Karpas-422 (cell line): Measurements from ENCODE around the gene INTS14. TPM values are rescaled to one million over a fixed set of nuclear protein-coding genes. Genes with fewer than 3 reads are reported as not detected.

Experiments
- DNase-seq: peaks from one replicate; pipeline ENCODE4 v3.0.0-alpha.2; 2015
- H2AFZ ChIP-seq: fragments of 200-600 bp; sonication (generic); 2 replicates; pipeline ENCODE4 v1.6.1; 2014; ENCODE audit warnings: antibody characterized with exemption, low read length, mixed read lengths
- H3K27ac ChIP-seq: fragments of 200-600 bp; sonication (generic); 2 replicates; pipeline ENCODE4 v1.5.1; 2014; ENCODE audit warnings: mild to moderate bottlenecking, low read length, moderate library complexity
- H3K27me3 ChIP-seq: fragments of 200-600 bp; sonication (generic); 2 replicates; pipeline ENCODE4 v1.6.1; 2014; ENCODE audit warnings: low read length, mixed read lengths
- H3K36me3 ChIP-seq: fragments of 200-600 bp; sonication (generic); 2 replicates; pipeline ENCODE4 v1.6.1; 2014; ENCODE audit warnings: low read length, mixed read lengths; ENCODE audit not compliant: insufficient read depth
- H3K4me1 ChIP-seq: fragments of 200-600 bp; sonication (generic); 2 replicates; pipeline ENCODE4 v1.6.1; 2014; ENCODE audit warnings: mild to moderate bottlenecking, low read length, mixed read lengths
- H3K4me2 ChIP-seq: fragments of 200-600 bp; sonication (generic); 2 replicates; pipeline ENCODE4 v1.6.1; 2014; ENCODE audit warnings: low read length, low read depth, mild to moderate bottlenecking; ENCODE audit not compliant: poor library complexity, severe bottlenecking
- H3K4me3 ChIP-seq: fragments of 200-600 bp; sonication (generic); 2 replicates; pipeline ENCODE4 v1.5.1; 2014; ENCODE audit warnings: mild to moderate bottlenecking, antibody characterized with exemption, low read length, mixed read lengths
- H3K79me2 ChIP-seq: fragments of 200-600 bp; sonication (generic); 2 replicates; pipeline ENCODE4 v1.6.1; 2014; ENCODE audit warnings: mild to moderate bottlenecking, low read length, mixed read lengths
- H3K9ac ChIP-seq: fragments of 200-600 bp; sonication (generic); 2 replicates; pipeline ENCODE4 v1.6.0; 2014; ENCODE audit warnings: low read length
- H3K9me2 ChIP-seq: fragments of 200-600 bp; sonication (generic), shearing (Covaris generic); replicated peaks from 2 replicates; pipeline ENCODE4 v1.6.0; 2014; ENCODE audit warnings: mild to moderate bottlenecking, low read length, moderate library complexity; ENCODE audit not compliant: insufficient read depth
- H3K9me3 ChIP-seq: fragments of 300-700, 200-600 bp; sonication (generic); 2 replicates; pipeline ENCODE4 v1.6.1; 2014; ENCODE audit warnings: low read length, mixed read lengths
- H4K20me1 ChIP-seq: fragments of 200-600 bp; sonication (generic); 2 replicates; pipeline ENCODE4 v1.6.1; 2014; ENCODE audit warnings: mild to moderate bottlenecking, antibody characterized with exemption, low read length, low read depth; ENCODE audit not compliant: insufficient read depth
- total RNA-seq: library from RNA; depleted of rRNA; stranded (reverse); fragments of >200 nt; shearing (Covaris generic); gene quantifications from 2 replicates; pipeline ENCODE4 v1.2.3, GENCODE V29; 2014; ENCODE audit warnings: low replicate concordance

The INTS14 gene
- total RNA-seq, 1 experiment from 2014 or later, result 62.9 TPM

GRCh38 chr15:65611888-65612615, 1.1 kb upstream of the INTS14 start:
- Histone ChIP-seq H3K9me3 (no peaks in the 10 kb centered on the region), H4K20me1 (no peaks in the 10 kb centered on the region), H3K9ac (peak overlapping the region; percentile 80), H3K9me2 (no peaks in the 10 kb centered on the region), H3K4me3 (peak overlapping the region; percentile 79), H3K36me3 (no peaks in the 10 kb centered on the region), H3K4me1 (peaks cover 39% of the 10 kb centered on the region), H3K4me2 (peak overlapping the region; percentile 86), H3K79me2 (peaks cover 56% of the 10 kb centered on the region), H3K27me3 (no peaks in the 10 kb centered on the region), H2AFZ (peak overlapping the region; percentile 40; the same call in 1 of the 2 replicates), H3K27ac (peak overlapping the region; percentile 65)
- peak; percentile 56 for DNase-seq

DNA sequence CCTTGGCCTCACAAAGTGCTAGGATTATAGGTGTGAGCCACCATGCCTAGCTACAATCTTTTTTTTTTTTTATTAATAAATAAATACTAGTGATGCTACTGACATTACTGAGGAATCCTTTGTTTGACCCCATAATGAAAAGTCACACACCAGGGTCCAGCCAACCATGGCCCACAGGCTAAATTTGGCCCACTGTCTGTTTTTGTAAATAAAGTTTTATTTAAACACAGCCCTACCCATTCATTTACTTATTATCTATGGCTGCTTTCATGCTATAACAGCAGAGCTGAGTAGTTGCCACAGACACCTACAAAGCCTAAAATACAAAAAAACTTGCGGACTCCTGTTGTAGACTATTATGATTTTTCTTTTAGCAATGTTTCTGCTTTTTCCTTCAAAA, 7.4 kb downstream of the INTS14 start:
- DNase-seq, result no peak
- no peak overlapping the region for H2AFZ ChIP-seq
- H4K20me1 ChIP-seq, result no peaks in the 10 kb centered on the region
- H3K4me1 ChIP-seq, result peaks cover 5% of the 10 kb centered on the region; the same call in 1 of the 2 replicates
- no peaks in the 10 kb centered on the region for H3K27me3 ChIP-seq
- H3K79me2 ChIP-seq, result peaks cover 45% of the 10 kb centered on the region
- H3K4me3 ChIP-seq, result no peak overlapping the region
- H3K9ac ChIP-seq, result no peak overlapping the region
- H3K36me3 ChIP-seq, result peaks cover 40% of the 10 kb centered on the region
- no peaks in the 10 kb centered on the region for H3K9me3 ChIP-seq
- no peaks in the 10 kb centered on the region for H3K9me2 ChIP-seq
- H3K27ac ChIP-seq, result no peak overlapping the region
- H3K4me2 ChIP-seq, result no peak overlapping the region

DNA sequence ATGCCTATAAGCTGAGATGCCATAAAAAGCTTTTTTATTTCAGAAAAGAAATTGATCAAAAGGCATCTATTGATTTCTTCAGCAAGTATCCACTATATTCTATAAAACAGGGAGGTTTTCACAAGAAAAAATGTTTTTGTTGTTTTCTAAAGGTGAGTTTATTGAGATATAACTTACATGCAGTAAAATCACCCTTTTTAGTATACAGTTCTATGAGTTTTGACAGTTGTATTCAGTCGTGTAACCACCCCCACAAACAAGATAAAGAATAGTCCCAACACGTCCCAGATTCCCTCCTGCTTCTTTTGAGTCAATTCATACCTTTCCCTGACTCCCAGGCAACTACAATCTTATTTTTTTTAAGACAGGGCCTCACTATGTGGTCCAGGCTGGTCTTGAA, 7.8 kb downstream of the INTS14 start:
- Histone ChIP-seq H4K20me1 (no peaks in the 10 kb centered on the region), H3K36me3 (peaks cover 45% of the 10 kb centered on the region), H3K27ac (no peak overlapping the region), H3K4me2 (no peak overlapping the region), H3K9ac (no peak overlapping the region), H3K9me3 (no peaks in the 10 kb centered on the region), H3K4me1 (peaks cover 8% of the 10 kb centered on the region; the same call in 1 of the 2 replicates), H3K9me2 (no peaks in the 10 kb centered on the region), H3K4me3 (no peak overlapping the region), H3K79me2 (peaks cover 40% of the 10 kb centered on the region), H3K27me3 (no peaks in the 10 kb centered on the region), H2AFZ (no peak overlapping the region)
- DNase-seq, result no peak

DNA sequence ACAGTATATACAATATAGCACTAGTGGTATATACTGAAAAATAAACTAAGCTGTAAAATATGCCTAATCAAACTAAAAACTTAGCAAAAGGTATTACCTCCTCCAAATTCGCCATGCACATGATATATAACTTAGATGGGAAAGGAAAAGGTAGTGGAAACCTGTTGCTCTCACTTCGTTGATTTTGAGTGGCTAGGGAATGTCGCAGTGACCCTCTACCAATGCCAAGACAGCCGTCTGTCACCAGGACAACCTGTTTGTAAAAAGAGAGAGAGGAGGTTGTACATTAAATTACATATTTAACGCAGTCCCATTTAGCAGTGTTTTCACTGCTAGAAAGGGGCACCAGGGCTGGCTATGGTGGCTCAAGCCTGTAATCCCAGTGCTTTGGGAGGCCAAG, 11.3 kb downstream of the INTS14 start:
- Histone ChIP-seq H3K27ac (no peak overlapping the region), H3K27me3 (no peaks in the 10 kb centered on the region), H3K9me3 (no peaks in the 10 kb centered on the region), H3K9ac (no peak overlapping the region), H3K4me2 (no peak overlapping the region), H3K9me2 (no peaks in the 10 kb centered on the region), H3K4me3 (no peak overlapping the region), H3K79me2 (peaks cover 15% of the 10 kb centered on the region), H4K20me1 (no peaks in the 10 kb centered on the region), H3K4me1 (peaks cover 8% of the 10 kb centered on the region; the same call in 1 of the 2 replicates), H3K36me3 (peaks cover 60% of the 10 kb centered on the region), H2AFZ (no peak overlapping the region)
- DNase-seq, result no peak

- no peak for DNase-seq
- H3K27ac ChIP-seq, result peak overlapping the region; percentile 61
- no peaks in the 10 kb centered on the region for H3K9me2 ChIP-seq
- no peak overlapping the region for H3K4me2 ChIP-seq
- no peak overlapping the region for H3K9ac ChIP-seq
- no peaks in the 10 kb centered on the region for H3K9me3 ChIP-seq
- H3K36me3 ChIP-seq, result peaks cover 54% of the 10 kb centered on the region
- H3K4me1 ChIP-seq, result peaks cover 8% of the 10 kb centered on the region; the same call in 1 of the 2 replicates
- no peaks in the 10 kb centered on the region for H3K27me3 ChIP-seq
- no peak overlapping the region for H3K4me3 ChIP-seq
- peaks cover 13% of the 10 kb centered on the region; the same call in 1 of the 2 replicates for H3K79me2 ChIP-seq
- no peaks in the 10 kb centered on the region for H4K20me1 ChIP-seq
- no peak overlapping the region for H2AFZ ChIP-seq
Observed at GRCh38 chr15:65598468-65598867, 12.5 kb downstream of the INTS14 start.

- Histone ChIP-seq H3K4me3 (no peak overlapping the region), H3K9ac (no peak overlapping the region), H3K27ac (no peak overlapping the region), H3K79me2 (peaks cover 10% of the 10 kb centered on the region; the same call in 1 of the 2 replicates), H3K9me3 (no peaks in the 10 kb centered on the region), H3K27me3 (no peaks in the 10 kb centered on the region), H3K36me3 (peaks cover 56% of the 10 kb centered on the region), H4K20me1 (no peaks in the 10 kb centered on the region), H3K4me1 (peaks cover 8% of the 10 kb centered on the region; the same call in 1 of the 2 replicates), H3K4me2 (no peak overlapping the region), H3K9me2 (no peaks in the 10 kb centered on the region), H2AFZ (no peak overlapping the region)
- peak; percentile 68 for DNase-seq
Observed at GRCh38 chr15:65595960-65596359, 15.0 kb downstream of the INTS14 start.

- Histone ChIP-seq H3K9me2 (no peaks in the 10 kb centered on the region), H3K27me3 (no peaks in the 10 kb centered on the region), H3K4me3 (no peak overlapping the region), H4K20me1 (no peaks in the 10 kb centered on the region), H3K27ac (no peak overlapping the region), H2AFZ (no peak overlapping the region), H3K9me3 (no peaks in the 10 kb centered on the region), H3K4me2 (no peak overlapping the region), H3K79me2 (no peaks in the 10 kb centered on the region), H3K9ac (no peak overlapping the region), H3K36me3 (peaks cover 61% of the 10 kb centered on the region), H3K4me1 (peaks cover 16% of the 10 kb centered on the region)
- DNase-seq, result no peak
Observed at GRCh38 chr15:65587094-65587493, 23.8 kb downstream of the INTS14 start.

GRCh38 chr15:65584241-65584640, 26.7 kb downstream of the INTS14 start:
- Histone ChIP-seq H3K79me2 (no peaks in the 10 kb centered on the region), H3K27me3 (no peaks in the 10 kb centered on the region), H3K4me2 (peak overlapping the region; percentile 24), H2AFZ (no peak overlapping the region), H3K9me3 (no peaks in the 10 kb centered on the region), H4K20me1 (no peaks in the 10 kb centered on the region), H3K4me3 (no peak overlapping the region), H3K4me1 (peaks cover 16% of the 10 kb centered on the region), H3K9me2 (no peaks in the 10 kb centered on the region), H3K9ac (no peak overlapping the region), H3K27ac (peak overlapping the region; percentile 35; the same call in 1 of the 2 replicates), H3K36me3 (peaks cover 51% of the 10 kb centered on the region)
- no peak for DNase-seq
